ENCODE measurements around the gene TMEM229B. TPM values are rescaled to one million over a fixed set of nuclear protein-coding genes. Genes with fewer than 3 reads are reported as not detected.

TMEM229B gene
- 0.32 and 0.60 TPM in 2 replicates for total RNA-seq

GRCh38 chr14:67487937-67488893 is at the start of gene TMEM229B:
Gene TMEM229B (minus strand): TSS chr14:67488721. CDS start chr14:67473923, 14,798 bp downstream.

GRCh38 chr14:67532998-67533753 is 44.7 kb upstream of the TMEM229B start, which contains the start of gene PLEKHH1:
Gene PLEKHH1 (plus strand): TSS chr14:67533290. CDS start chr14:67541868, 8,578 bp downstream.

Other genes starting within 250 kb of the TMEM229B start
- gene PALS1, start 247.3 kb downstream of the TMEM229B start, total RNA-seq, result 16.8 and 29.8 TPM in 2 replicates
- 69.3 and 119 TPM in 2 replicates for gene ATP6V1D, start 128.9 kb downstream of the TMEM229B start, total RNA-seq
- gene EIF2S1, start 128.4 kb downstream of the TMEM229B start, total RNA-seq, result 165 and 201 TPM in 2 replicates
- gene PLEK2, start 76.6 kb downstream of the TMEM229B start, total RNA-seq, result 2.6 and 6.5 TPM in 2 replicates
- gene PLEKHH1, start 44.6 kb upstream of the TMEM229B start, total RNA-seq, result under 0.01 and 0.34 TPM in 2 replicates
- gene PIGH, start 111.5 kb upstream of the TMEM229B start, total RNA-seq, result 7.4 and 10.5 TPM in 2 replicates
- gene ARG2, start 131.2 kb upstream of the TMEM229B start, total RNA-seq, result 0.34 and 0.63 TPM in 2 replicates
- gene VTI1B, start 185.9 kb upstream of the TMEM229B start, total RNA-seq, result 67.5 and 113 TPM in 2 replicates
- 68.7 and 82.6 TPM in 2 replicates for gene RDH11, start 207.0 kb upstream of the TMEM229B start, total RNA-seq
- 0.09 and 0.16 TPM in 2 replicates for gene RDH12, start 213.2 kb upstream of the TMEM229B start, total RNA-seq

Data from bronchial smooth muscle cell (primary cell).